HepG2 (cell line): ENCODE measurements around the gene CIAO2B. TPM values are rescaled to one million over a fixed set of nuclear protein-coding genes. Genes with fewer than 3 reads are reported as not detected.

Source experiments
- AKAP8 ChIP-seq: sonication (generic); formaldehyde crosslinking; IDR thresholded peaks from 2 replicates; pipeline ENCODE4 v1.5.1; 2020; ENCODE audit warnings: mild to moderate bottlenecking, missing genetic modification reagents
- BRCA1 ChIP-seq: sonication (generic); formaldehyde crosslinking; IDR thresholded peaks from 2 replicates; pipeline ENCODE4 v1.4.0; 2020; ENCODE audit warnings: missing genetic modification reagents
- GATA4 ChIP-seq: sonication (generic); IDR thresholded peaks from 2 replicates; pipeline ENCODE4 v1.6.1; 2016; ENCODE audit warnings: antibody characterized with exemption, low read depth, borderline replicate concordance
- HOXD1 ChIP-seq: sonication (generic); formaldehyde crosslinking; IDR thresholded peaks from 2 replicates; pipeline ENCODE4 v1.5.0; 2020; ENCODE audit warnings: missing genetic modification reagents
- JUNB ChIP-seq: sonication (generic); formaldehyde crosslinking; IDR thresholded peaks from 2 replicates; pipeline ENCODE4 v1.8.0; 2022; ENCODE audit warnings: missing genetic modification reagents, mild to moderate bottlenecking, borderline replicate concordance
- NFKB2 ChIP-seq: sonication (generic); formaldehyde crosslinking; IDR thresholded peaks from 2 replicates; pipeline ENCODE4 v1.4.0; 2020; ENCODE audit warnings: missing genetic modification reagents, borderline replicate concordance
- PRPF4 ChIP-seq: fragments of 200-400 bp; formaldehyde crosslinking; IDR thresholded peaks from 2 replicates; pipeline ENCODE4 v1.6.1; 2016; ENCODE audit warnings: low read length, low read depth; ENCODE audit not compliant: poor library complexity, severe bottlenecking
- RARA ChIP-seq: IDR thresholded peaks from 2 replicates; pipeline ENCODE4 v1.6.1; 2016; ENCODE audit warnings: missing genetic modification reagents, missing compliant biosample characterization
- RBM39 ChIP-seq: fragments of 200-400 bp; formaldehyde crosslinking; IDR thresholded peaks from one replicate; pipeline ENCODE4 v1.6.1; 2018; ENCODE audit warnings: antibody characterized with exemption, mild to moderate bottlenecking, low read depth, low read length; ENCODE audit not compliant: poor library complexity, severe bottlenecking
- SIX1 ChIP-seq: sonication (generic); formaldehyde crosslinking; IDR thresholded peaks from 2 replicates; pipeline ENCODE4 v1.4.0; 2020; ENCODE audit warnings: missing genetic modification reagents, borderline replicate concordance
- ZBTB8A ChIP-seq: sonication (generic); formaldehyde crosslinking; IDR thresholded peaks from 2 replicates; pipeline ENCODE4 v1.4.0; 2020; ENCODE audit warnings: mild to moderate bottlenecking, low read depth, missing genetic modification reagents, borderline replicate concordance
- ZHX1 ChIP-seq: sonication (generic); formaldehyde crosslinking; IDR thresholded peaks from 2 replicates; pipeline ENCODE4 v1.8.1; 2022; ENCODE audit warnings: low read depth, mild to moderate bottlenecking, missing genetic modification reagents
- ZMYM4 ChIP-seq: sonication (generic); formaldehyde crosslinking; IDR thresholded peaks from 2 replicates; pipeline ENCODE4 v1.8.1; 2023; ENCODE audit warnings: mild to moderate bottlenecking, missing genetic modification reagents
- ZNF629 ChIP-seq: sonication (generic); formaldehyde crosslinking; conservative IDR thresholded peaks from 2 replicates; pipeline ENCODE4 v1.5.0; 2020; ENCODE audit warnings: missing genetic modification reagents
- ZNF703 ChIP-seq: sonication (generic); formaldehyde crosslinking; IDR thresholded peaks from 2 replicates; pipeline ENCODE4 v1.5.1; 2020; ENCODE audit warnings: missing genetic modification reagents, mild to moderate bottlenecking, moderate library complexity, borderline replicate concordance
- polyA plus RNA-seq, 8 experiments: library from polyadenylated mRNA; depleted of rRNA in 3 of 8; stranded (reverse) in 7 of 8; unstranded in 1 of 8; fragments of >200 nt; fragmentation: Illumina TruSeq in 4 of 8; extraction: Trizol in 4 of 8; gene quantifications; 2 replicates each; pipeline versions ENCODE4 v1.2.1 to v1.2.3, GENCODE V29; 2011 to 2016; ENCODE audit warnings: low read depth in 4 of 8, missing spikeins in 1 of 8, mixed read lengths in 1 of 8; ENCODE audit not compliant: insufficient read depth in 1 of 8
- total RNA-seq, 5 experiments: library from RNA; depleted of rRNA; stranded (reverse); fragments of >200 nt; fragmentation: Illumina TruSeq; extraction: Trizol; gene quantifications; 2 replicates each; pipeline ENCODE4 v1.2.3, GENCODE V29; 2016; ENCODE audit warnings: low read depth in 1 of 5
- TF ChIP-seq, protein P1 (sequence below): sonication (generic); formaldehyde crosslinking; IDR thresholded peaks from 2 replicates; pipeline ENCODE4 v1.5.1; 2020; ENCODE audit warnings: mild to moderate bottlenecking, moderate library complexity, missing genetic modification reagents
- TF ChIP-seq, protein P2 (sequence below): sonication (generic); formaldehyde crosslinking; IDR thresholded peaks from 2 replicates; pipeline ENCODE4 v1.5.1; 2020; ENCODE audit warnings: mild to moderate bottlenecking, missing genetic modification reagents, moderate library complexity
- TF ChIP-seq, protein P3 (sequence below): sonication (generic); formaldehyde crosslinking; IDR thresholded peaks from 2 replicates; pipeline ENCODE4 v1.8.1; 2023; ENCODE audit warnings: missing genetic modification reagents, inconsistent platforms, borderline replicate concordance

CIAO2B gene
- total and polyA plus RNA-seq, 2 of the 13 experiments (the other 11 are each of a cell fraction or from before 2014, with no cell fraction given), result 157 to 293 TPM

DNA sequence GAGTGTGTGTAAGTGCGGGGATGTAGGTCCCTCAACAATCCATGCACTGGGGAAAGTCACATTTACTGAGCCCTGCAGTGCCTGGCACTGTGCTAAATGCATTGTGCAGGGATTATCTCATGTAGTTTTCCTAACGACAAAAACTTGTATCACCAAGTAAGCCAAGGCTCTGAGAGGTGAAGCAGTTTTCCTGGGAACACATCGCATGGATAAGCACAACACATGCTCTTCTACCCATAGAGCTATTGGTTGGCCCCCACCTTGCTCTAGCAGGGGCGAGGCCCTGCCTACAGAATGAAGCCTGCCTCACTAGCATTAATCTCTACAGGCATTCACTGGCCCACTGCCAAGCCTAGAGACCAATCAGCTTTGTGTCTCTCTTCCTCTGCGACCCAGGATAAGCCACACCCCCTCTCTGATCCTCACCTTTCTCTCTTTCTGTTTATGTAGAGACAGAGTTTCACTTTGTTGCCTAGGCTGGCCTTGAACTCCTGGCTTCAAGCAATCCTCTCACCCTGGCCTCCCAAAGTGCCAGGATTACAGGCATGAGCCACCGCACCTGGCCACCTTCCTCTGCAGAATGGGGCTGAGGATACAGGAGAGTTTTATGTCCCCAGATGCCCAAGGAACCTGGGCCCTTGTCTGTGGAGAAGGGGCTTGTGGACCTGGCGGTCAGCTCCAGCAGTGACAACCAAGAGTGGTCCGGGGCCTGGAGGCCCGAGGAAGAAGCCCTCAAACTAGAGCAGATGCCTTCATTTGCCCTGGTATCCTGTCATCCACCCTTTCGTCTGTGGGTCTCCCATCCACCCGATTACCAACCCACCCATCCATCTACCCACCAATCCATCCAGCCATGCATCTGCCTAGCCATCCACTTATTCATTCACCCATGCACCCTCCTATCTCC, 28.3 kb downstream of the CIAO2B start (continued):
- TF ChIP-seq, protein P1, sequence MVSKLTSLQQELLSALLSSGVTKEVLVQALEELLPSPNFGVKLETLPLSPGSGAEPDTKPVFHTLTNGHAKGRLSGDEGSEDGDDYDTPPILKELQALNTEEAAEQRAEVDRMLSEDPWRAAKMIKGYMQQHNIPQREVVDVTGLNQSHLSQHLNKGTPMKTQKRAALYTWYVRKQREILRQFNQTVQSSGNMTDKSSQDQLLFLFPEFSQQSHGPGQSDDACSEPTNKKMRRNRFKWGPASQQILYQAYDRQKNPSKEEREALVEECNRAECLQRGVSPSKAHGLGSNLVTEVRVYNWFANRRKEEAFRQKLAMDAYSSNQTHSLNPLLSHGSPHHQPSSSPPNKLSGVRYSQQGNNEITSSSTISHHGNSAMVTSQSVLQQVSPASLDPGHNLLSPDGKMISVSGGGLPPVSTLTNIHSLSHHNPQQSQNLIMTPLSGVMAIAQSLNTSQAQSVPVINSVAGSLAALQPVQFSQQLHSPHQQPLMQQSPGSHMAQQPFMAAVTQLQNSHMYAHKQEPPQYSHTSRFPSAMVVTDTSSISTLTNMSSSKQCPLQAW (CRISPR knock-in tag), result peak; percentile 29; the same call in 1 of the 2 replicates
- TF ChIP-seq, protein P2, sequence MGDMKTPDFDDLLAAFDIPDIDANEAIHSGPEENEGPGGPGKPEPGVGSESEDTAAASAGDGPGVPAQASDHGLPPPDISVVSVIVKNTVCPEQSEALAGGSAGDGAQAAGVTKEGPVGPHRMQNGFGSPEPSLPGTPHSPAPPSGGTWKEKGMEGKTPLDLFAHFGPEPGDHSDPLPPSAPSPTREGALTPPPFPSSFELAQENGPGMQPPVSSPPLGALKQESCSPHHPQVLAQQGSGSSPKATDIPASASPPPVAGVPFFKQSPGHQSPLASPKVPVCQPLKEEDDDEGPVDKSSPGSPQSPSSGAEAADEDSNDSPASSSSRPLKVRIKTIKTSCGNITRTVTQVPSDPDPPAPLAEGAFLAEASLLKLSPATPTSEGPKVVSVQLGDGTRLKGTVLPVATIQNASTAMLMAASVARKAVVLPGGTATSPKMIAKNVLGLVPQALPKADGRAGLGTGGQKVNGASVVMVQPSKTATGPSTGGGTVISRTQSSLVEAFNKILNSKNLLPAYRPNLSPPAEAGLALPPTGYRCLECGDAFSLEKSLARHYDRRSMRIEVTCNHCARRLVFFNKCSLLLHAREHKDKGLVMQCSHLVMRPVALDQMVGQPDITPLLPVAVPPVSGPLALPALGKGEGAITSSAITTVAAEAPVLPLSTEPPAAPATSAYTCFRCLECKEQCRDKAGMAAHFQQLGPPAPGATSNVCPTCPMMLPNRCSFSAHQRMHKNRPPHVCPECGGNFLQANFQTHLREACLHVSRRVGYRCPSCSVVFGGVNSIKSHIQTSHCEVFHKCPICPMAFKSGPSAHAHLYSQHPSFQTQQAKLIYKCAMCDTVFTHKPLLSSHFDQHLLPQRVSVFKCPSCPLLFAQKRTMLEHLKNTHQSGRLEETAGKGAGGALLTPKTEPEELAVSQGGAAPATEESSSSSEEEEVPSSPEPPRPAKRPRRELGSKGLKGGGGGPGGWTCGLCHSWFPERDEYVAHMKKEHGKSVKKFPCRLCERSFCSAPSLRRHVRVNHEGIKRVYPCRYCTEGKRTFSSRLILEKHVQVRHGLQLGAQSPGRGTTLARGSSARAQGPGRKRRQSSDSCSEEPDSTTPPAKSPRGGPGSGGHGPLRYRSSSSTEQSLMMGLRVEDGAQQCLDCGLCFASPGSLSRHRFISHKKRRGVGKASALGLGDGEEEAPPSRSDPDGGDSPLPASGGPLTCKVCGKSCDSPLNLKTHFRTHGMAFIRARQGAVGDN (CRISPR knock-in tag), result no peak; the same call in 1 of the 2 replicates
- TF ChIP-seq RBM39 (no peak), ZHX1 (no peak), BRCA1 (no peak), ZMYM4 (CRISPR knock-in tag) (peak; percentile 83), SIX1 (CRISPR knock-in tag) (peak; percentile 73; the same call in 1 of the 2 replicates), PRPF4 (no peak), AKAP8 (CRISPR knock-in tag) (no peak), NFKB2 (CRISPR knock-in tag) (peak; percentile 89; the same call in 1 of the 2 replicates), ZNF629 (peak; percentile 65), ZNF703 (no peak; the same call in 1 of the 2 replicates), GATA4 (peak; percentile 19; the same call in 1 of the 2 replicates), HOXD1 (CRISPR knock-in tag) (no peak), ZBTB8A (CRISPR knock-in tag) (no peak), JUNB (CRISPR knock-in tag) (no peak), RARA (peak; percentile 98)
- TF ChIP-seq, protein P3, sequence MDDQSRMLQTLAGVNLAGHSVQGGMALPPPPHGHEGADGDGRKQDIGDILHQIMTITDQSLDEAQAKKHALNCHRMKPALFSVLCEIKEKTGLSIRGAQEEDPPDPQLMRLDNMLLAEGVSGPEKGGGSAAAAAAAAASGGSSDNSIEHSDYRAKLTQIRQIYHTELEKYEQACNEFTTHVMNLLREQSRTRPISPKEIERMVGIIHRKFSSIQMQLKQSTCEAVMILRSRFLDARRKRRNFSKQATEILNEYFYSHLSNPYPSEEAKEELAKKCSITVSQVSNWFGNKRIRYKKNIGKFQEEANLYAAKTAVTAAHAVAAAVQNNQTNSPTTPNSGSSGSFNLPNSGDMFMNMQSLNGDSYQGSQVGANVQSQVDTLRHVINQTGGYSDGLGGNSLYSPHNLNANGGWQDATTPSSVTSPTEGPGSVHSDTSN (CRISPR knock-in tag), result no peak
